GM19043 (cell line): ENCODE measurements around the gene SCCPDH.
"Not testable (repeated sequence)": the region's sequence is repeated elsewhere in the genome, so short reads cannot be mapped to it uniquely, and the experiment has no call there.

ENCODE experiments used
- ATAC-seq: cut with Tn5 transposase; IDR thresholded peaks from one replicate; pipeline ENCODE4 v1.9.1; 2021; ENCODE audit warnings: low read depth; ENCODE audit not compliant: unreplicated experiment

SCCPDH gene

GRCh38 chr1:246724016-246724730 is at the start of gene SCCPDH:
TSS of gene SCCPDH (plus strand) at chr1:246724409. CDS start at chr1:246724423, 14 bp downstream.
- ATAC-seq = peak; percentile 91

DNA sequence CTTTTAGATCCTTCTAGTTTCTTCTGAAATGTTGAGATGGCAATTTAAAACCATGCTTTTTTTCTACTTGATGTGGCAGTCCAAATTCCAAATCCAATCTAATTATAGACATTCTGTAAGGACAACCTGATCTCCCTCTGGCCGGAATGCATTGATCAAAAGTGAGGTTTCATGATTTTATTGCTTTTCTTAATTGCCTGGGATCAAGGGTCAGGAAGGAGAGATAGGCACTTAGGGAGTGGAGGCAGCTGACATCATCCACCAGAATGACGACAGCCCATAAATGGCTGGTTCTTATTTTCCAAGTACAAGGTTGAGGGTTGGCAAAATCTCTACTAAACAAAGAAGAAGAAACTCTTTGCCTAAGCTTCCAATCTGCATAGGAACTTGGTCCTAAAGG is 46.4 kb upstream of the SCCPDH start:
- no peak for ATAC-seq

GRCh38 chr1:246678816-246679793 is 45.1 kb upstream of the SCCPDH start:
- ATAC-seq = no peak

DNA sequence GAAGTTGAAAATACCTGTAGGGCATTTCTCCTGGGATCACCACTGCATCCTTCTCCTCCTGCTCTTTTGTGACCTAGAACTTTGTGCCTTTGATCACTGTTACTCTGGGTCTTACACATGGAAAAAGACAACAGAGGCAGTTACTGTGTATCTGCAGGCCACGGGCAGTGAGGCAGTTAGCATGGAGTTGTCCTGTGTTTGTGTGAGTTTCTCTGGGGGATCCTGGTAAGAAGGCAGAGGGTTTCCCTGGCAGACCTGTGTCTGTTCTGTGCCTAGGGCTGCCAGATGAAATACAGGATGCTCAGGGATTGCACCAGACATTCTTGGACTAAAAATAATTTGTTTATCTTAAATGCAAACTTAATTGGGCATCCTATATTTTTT is 44.4 kb upstream of the SCCPDH start:
- no peak for ATAC-seq

DNA sequence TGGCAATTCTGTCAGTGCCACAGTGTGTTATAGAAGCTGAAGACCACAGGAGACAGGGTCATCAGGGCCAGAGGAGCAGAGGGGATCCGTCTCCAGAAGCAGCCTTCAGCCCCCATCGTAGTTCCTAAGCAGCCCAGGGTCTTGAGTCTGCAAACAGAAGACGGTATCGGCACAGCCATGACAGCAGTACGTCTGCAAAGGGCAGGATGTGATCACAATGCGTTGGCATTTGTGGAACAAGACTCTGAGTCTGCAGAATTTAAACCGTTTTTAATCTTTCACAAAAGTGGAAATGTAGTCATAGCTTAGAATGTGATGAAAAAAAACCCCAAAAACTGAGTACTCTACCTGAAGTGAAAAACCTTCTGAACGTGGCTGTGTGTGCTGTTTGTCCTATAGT is 44.0 kb upstream of the SCCPDH start:
- no peak for ATAC-seq

DNA sequence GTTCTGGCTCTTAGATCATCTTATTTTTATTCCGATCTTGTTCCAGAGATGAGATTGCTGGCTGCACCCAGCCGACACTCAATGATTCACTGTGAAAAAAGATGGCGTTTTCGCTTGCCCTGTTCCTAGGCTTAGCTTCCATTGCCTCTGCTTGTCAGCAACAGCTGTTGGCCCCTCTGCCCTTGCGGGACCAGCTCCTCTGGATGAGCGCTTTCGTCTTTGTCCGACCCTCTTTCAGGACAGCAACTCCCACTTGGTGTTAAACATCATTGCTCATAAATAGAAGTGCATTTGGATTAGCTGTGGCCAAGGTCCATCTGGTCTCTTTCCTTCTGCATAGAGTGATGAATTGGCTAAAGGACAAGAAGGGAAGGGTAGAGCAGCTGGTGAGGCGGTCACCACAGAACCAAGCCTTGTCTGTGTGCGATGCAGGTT is 43.5 kb upstream of the SCCPDH start:
- ATAC-seq = no peak

- no peak for ATAC-seq
These were observed 42.0 kb upstream of the SCCPDH start for GRCh38 chr1:246681900-246682895.

GRCh38 chr1:246683521-246683920 is 40.7 kb upstream of the SCCPDH start:
- no peak for ATAC-seq

- no peak for ATAC-seq
These were observed 37.2 kb upstream of the SCCPDH start for GRCh38 chr1:246687002-246687401.

- peak; percentile 99 for ATAC-seq
These were observed 34.7 kb upstream of the SCCPDH start for GRCh38 chr1:246689409-246690008.

DNA sequence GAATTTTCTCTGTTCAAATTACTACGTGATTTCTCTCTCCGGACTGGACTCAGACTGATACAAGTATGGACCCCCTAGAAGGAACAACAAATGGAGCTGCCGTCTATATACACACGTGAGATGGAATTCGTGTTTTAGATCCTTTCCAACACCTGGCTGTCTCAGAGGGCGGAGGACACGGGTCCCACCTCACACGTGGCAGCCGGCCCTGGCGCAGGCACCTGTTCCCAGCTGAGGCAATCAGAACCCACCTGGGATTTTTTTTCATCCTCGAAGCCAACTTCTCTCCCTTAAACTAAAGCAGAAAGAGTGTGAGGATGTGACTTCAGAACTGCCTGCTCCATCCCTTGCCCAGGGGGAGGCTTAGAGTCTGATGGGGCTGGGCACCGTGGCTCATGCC is 34.1 kb upstream of the SCCPDH start:
- ATAC-seq = no peak

DNA sequence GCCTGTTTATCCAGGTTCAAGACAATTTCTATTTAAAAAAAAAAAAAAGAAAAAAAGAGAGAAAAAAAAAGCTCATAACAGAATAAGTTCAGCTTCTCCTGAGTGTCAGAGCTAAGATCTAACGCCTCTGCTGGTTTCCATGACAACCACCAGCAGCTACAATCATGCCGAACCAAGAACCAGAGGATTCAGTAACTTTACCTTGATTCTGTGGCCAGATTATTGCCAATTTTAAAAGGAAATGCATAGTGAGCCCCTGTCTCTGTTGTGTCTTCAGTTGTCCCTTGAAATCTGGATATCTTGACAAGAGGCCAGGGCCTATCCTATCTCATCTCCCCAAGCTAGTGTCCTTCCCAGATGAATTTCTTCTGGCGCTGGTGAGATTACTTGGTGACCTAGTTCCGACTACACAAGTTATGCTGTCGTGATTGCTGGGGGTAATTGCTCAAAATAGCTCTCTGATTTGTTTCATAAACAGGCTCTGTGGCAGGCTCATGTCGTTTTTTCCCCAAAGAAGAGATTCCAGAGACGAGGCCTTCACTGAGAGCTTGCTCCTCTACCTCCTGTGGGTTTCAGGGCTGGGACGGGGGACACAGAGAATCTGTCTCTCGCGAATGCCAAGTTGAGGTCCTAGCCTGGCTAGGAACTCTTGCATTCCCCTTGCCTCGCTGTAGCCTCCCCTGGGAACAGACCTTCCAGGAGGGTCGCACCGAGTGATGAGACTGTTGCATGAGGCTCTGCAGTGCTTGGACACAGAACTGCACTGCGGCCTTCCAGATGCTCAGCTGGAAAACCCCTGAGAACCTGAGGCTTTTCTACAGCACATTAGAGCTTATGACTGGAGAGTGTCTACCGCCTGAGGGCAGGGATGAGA is 32.4 kb upstream of the SCCPDH start:
- ATAC-seq = no peak

DNA sequence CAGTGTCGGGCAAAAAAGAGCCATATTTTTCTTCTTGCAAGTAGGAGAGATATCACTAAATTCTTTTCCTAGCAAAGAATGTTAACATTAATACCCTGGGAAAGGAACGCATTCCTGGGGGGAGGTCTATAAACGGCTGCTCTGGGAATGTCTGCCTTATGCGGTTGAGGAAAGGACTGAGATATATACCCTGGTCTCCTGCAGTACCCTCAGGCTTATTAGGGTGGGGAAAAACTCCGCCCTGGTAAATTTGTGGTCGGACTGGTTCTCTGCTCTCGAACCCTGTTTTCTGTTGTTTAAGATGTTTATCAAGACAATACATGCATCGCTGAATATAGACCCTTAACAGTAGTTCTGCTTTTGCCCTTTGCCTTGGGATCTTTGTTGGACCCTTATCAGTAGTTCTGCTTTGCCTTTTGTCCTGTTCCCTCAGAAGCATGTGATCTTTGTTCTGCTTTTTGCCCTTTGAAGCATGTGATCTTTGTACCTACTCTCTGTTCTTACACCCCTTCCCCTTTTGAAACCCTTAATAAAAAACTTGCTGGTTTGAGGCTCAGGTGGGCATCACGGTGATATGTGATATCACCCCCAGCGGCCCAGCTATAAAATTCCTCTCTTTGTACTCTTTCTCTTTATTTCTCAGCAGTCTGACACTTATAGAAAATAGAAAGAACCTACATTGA is 29.9 kb upstream of the SCCPDH start:
- ATAC-seq = not testable (repeated sequence)

DNA sequence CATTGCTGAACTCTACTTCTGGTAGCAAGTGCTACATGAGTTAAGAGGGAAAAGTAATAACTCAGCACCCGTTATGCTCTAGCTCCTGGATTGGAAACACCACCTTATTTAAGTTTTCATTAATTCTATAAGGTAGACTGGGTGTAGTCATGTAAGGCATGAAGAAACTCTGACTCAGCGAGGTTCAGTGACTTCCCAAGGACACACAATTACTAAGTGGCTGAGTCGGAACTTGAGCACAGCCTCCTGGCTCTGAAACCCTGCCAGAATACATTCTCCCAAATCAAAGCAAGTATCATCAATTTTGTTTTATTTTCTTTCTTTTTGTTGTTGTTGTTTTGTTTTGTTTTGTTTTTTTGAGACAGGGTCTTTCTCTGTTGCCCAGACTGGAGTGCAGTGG is 29.1 kb upstream of the SCCPDH start:
- ATAC-seq = no peak

GRCh38 chr1:246695666-246696065 is 28.5 kb upstream of the SCCPDH start:
- ATAC-seq = no peak

- ATAC-seq = no peak
These were observed 25.6 kb upstream of the SCCPDH start for GRCh38 chr1:246698466-246699094.

GRCh38 chr1:246699095-246699735 is 25.0 kb upstream of the SCCPDH start:
- ATAC-seq = peak; percentile 91

DNA sequence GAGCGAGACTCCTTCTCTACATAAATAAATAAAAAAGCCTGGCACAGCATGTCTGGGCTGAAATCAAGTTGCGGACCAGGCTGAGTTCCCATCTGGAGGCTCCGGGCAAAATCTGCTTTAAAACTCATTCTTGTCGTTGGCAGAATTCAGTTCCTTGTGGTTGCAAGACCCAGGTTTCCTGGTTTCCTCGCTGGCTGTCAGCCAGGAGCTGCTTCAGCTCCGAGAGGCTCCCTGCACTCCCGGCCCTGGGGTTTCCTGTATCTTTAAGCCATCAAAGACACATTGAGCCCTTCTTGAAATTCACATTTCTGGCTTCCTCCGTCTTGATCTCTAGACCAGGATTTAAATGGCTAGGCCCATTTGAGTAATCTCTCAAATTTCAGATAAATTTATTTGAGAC is 20.6 kb upstream of the SCCPDH start:
- ATAC-seq = no peak
